Measurements from ENCODE around the gene PPP1R26.

DNA sequence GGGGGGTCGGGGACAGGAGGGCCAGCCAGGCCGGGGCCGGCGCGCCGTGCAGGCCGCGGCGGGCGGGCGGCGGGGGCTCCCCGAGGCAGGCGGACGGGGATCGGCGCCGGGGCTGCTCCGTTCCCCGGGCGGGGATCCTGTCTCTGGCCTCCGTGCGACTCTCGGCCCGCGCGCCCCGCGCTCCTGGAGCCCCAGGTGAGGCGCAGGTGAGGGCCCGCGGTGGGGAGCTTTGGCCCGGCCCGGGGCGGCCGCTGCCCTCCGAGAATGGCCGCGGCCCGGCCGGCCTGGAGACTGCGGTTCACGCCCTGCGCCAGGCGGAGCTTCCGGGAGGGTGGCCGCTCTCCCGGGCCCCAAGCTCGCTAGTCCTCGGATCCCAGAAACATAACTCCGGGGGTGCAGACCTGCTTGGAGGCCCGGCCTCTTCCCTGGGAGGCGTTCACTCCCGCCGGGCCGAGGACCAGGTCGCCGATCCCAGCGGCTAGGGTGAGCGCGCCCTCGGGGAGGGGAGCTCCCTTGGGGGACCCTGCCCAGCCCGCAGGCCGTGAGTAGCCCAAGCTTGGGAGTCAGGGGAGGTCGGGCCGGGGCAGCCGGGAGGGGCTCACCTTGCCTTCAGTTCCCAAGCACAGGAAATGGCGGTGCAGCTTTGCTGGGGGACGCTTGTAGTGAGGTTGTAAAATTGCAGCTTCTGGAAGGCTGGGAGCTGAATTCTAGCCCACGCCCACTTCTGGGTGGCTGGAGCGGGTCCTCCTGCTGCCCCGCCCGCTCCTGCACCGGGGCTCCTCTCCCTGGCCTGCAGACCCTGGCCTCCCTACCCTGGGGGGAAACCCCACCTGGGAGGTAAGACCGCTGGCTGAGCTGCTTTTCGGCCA, 723 bp downstream of the PPP1R26 start:
- TF ChIP-seq CTCF (IDR thresholded peaks at IDR 0.05) (no peak), POLR2AphosphoS5 (IDR thresholded peaks at IDR 0.05) (no peak), POLR2A (IDR thresholded peaks at IDR 0.05; ENCODE audit: low read depth) (no peak), EP300 (IDR thresholded peaks at IDR 0.05) (no peak)

Measured in esophagus muscularis mucosa (tissue), 4 donors.